Measurements from ENCODE around the gene BMPER. TPM values are rescaled to one million over a fixed set of nuclear protein-coding genes. Genes with fewer than 3 reads are reported as not detected.
A peak's percentile ranks its signal among the peaks of the same experiment; 100 is the strongest.

BMPER gene
- total RNA-seq, 1 donor from 2014 or later, result 10.2 TPM

DNA sequence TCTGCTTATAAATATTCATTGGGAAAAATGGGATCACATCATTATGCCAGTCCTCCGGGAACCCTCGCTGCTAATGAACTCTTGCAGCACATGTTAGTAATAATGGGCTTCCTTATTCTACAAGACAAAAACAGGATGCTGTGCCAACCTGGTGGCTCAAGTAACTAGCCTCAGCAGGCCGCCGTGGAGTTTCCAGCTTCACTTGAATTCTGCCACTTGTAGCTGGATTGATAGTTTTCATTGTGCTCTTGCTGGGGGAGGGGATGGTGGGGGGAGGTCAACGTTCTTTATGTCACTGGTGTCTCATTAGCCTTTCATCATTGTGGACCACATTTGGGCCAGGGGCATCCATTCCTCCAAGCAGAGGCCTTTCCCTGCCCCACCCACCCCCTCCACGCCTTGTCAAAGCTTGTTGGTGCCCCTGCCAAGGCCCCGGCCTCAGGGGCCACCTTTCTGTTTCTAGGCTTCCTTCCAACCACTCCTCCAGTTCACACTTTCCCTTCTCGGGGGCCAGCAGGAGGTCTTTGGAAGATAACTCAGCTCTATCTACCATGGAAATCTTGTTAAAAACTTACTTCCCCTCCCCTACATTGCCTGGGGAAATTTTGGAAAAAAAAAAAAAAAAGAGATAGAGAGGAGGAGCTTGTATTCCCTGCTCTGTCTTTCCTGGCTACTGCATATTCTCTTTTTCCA is 153.9 kb downstream of the BMPER start:
- Mint-ChIP-seq H3K36me3 (no peaks in the 10 kb centered on the region), H3K4me1 (ENCODE audit: unreplicated experiment) (peaks cover 24% of the 10 kb centered on the region), H3K27me3 (no peaks in the 10 kb centered on the region), H3K9me3 (no peaks in the 10 kb centered on the region), H3K27ac (no peak overlapping the region), H3K4me3 (no peak overlapping the region)
- no peak for DNase-seq (ENCODE audit: extremely low spot score, unreplicated experiment)
- TF ChIP-seq, protein P1, sequence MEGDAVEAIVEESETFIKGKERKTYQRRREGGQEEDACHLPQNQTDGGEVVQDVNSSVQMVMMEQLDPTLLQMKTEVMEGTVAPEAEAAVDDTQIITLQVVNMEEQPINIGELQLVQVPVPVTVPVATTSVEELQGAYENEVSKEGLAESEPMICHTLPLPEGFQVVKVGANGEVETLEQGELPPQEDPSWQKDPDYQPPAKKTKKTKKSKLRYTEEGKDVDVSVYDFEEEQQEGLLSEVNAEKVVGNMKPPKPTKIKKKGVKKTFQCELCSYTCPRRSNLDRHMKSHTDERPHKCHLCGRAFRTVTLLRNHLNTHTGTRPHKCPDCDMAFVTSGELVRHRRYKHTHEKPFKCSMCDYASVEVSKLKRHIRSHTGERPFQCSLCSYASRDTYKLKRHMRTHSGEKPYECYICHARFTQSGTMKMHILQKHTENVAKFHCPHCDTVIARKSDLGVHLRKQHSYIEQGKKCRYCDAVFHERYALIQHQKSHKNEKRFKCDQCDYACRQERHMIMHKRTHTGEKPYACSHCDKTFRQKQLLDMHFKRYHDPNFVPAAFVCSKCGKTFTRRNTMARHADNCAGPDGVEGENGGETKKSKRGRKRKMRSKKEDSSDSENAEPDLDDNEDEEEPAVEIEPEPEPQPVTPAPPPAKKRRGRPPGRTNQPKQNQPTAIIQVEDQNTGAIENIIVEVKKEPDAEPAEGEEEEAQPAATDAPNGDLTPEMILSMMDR (conservative IDR thresholded peaks at IDR 0.05), result no peak

- H3K36me3 Mint-ChIP-seq, result no peaks in the 10 kb centered on the region
- peak overlapping the region; percentile 51 for H3K4me3 Mint-ChIP-seq
- H3K27me3 Mint-ChIP-seq, result no peaks in the 10 kb centered on the region
- TF ChIP-seq, protein P1 (conservative IDR thresholded peaks at IDR 0.05), result no peak
- H3K9me3 Mint-ChIP-seq, result no peaks in the 10 kb centered on the region
- DNase-seq (ENCODE audit: extremely low spot score, unreplicated experiment), result no peak
- H3K4me1 Mint-ChIP-seq (ENCODE audit: unreplicated experiment), result peaks cover 24% of the 10 kb centered on the region
- no peak overlapping the region for H3K27ac Mint-ChIP-seq
These were observed 155.0 kb downstream of the BMPER start for GRCh38 chr7:34060196-34060947.

- Mint-ChIP-seq H3K9me3 (no peaks in the 10 kb centered on the region), H3K36me3 (no peaks in the 10 kb centered on the region), H3K4me3 (no peak overlapping the region), H3K4me1 (ENCODE audit: unreplicated experiment) (peaks cover 24% of the 10 kb centered on the region), H3K27ac (no peak overlapping the region), H3K27me3 (no peaks in the 10 kb centered on the region)
- TF ChIP-seq, protein P1 (conservative IDR thresholded peaks at IDR 0.05), result no peak
- no peak for DNase-seq (ENCODE audit: extremely low spot score, unreplicated experiment)
These were observed 155.8 kb downstream of the BMPER start for GRCh38 chr7:34061149-34061548.

DNA sequence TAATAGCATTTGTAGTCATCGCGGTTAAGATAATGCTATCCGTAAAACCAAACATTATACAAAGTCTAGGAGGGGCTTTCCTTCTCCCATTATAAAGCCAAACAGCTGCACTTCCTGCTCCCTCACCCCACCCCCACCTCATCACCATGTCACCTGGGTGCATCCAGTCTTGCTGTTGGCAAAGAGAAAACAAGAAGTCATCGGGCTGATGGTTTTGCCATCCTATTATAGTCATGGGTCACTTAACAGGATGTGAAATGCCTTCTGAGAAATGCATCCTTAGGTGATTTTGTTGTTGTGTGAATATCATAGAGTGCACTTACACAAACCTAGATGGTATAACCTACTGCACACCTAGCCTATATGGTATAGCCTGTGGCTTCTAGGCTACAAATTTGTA is 157.0 kb downstream of the BMPER start:
- Mint-ChIP-seq H3K36me3 (no peaks in the 10 kb centered on the region), H3K4me1 (ENCODE audit: unreplicated experiment) (peaks cover 30% of the 10 kb centered on the region), H3K27me3 (no peaks in the 10 kb centered on the region), H3K4me3 (no peak overlapping the region), H3K9me3 (no peaks in the 10 kb centered on the region), H3K27ac (no peak overlapping the region)
- no peak for DNase-seq (ENCODE audit: extremely low spot score, unreplicated experiment)
- TF ChIP-seq, protein P1 (conservative IDR thresholded peaks at IDR 0.05), result no peak

DNA sequence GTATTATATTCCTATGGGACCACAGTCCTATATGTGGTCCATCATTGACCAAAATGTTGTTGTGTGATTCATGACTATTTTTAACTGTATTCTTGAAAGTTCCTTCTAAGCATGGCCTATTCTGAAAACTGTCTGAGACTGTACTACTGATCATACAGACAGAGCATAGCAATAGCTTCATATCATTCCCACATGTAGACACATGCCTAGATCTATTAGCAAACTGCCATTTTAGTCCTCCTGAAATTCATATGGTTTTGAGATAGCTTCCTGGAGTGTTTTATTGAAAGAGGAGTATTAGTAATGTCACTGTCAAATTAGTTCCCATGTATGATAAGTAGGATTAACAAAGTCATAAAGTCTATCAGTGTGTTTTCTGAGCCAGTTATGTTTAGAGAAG is 157.5 kb downstream of the BMPER start:
- no peak overlapping the region for H3K27ac Mint-ChIP-seq
- H3K27me3 Mint-ChIP-seq, result no peaks in the 10 kb centered on the region
- no peaks in the 10 kb centered on the region for H3K9me3 Mint-ChIP-seq
- H3K4me1 Mint-ChIP-seq (ENCODE audit: unreplicated experiment), result peaks cover 27% of the 10 kb centered on the region
- H3K4me3 Mint-ChIP-seq, result no peak overlapping the region
- H3K36me3 Mint-ChIP-seq, result no peaks in the 10 kb centered on the region
- TF ChIP-seq, protein P1 (conservative IDR thresholded peaks at IDR 0.05), result no peak
- no peak for DNase-seq (ENCODE audit: extremely low spot score, unreplicated experiment)
